Measurements from ENCODE around the gene BCAP31. TPM values are rescaled to one million over a fixed set of nuclear protein-coding genes. Genes with fewer than 3 reads are reported as not detected.

BCAP31 gene
- total and polyA plus RNA-seq, 2 of the 13 experiments (the other 11 are each of a cell fraction or from before 2014, with no cell fraction given), result 139 to 178 TPM

- TF ChIP-seq SUZ12 (IDR thresholded peaks at IDR 0.05; ENCODE audit: low read depth, low read length) (no peak), ZSCAN25 (CRISPR knock-in tag; IDR thresholded peaks at IDR 0.05) (no peak), ETV6 (CRISPR knock-in tag; conservative IDR thresholded peaks at IDR 0.05) (no peak), NRL (CRISPR knock-in tag; IDR thresholded peaks at IDR 0.05; ENCODE audit: borderline replicate concordance) (no peak), PLSCR1 (CRISPR knock-in tag; IDR thresholded peaks at IDR 0.05; ENCODE audit: borderline replicate concordance) (no peak), NKX3-1 (CRISPR knock-in tag; IDR thresholded peaks at IDR 0.05) (no peak), PRMT3 (CRISPR knock-in tag; IDR thresholded peaks at IDR 0.05; ENCODE audit: borderline replicate concordance, low read depth) (no peak), ZNF746 (CRISPR knock-in tag; IDR thresholded peaks at IDR 0.05) (no peak), ETV5 (CRISPR knock-in tag; IDR thresholded peaks at IDR 0.05; ENCODE audit: borderline replicate concordance) (peak; percentile 25; the same call in 1 of the 2 replicates), SAP130 (CRISPR knock-in tag; IDR thresholded peaks at IDR 0.05; ENCODE audit: low read depth) (peak; percentile 24; the same call in 1 of the 2 replicates), RFX1 (IDR thresholded peaks at IDR 0.05) (no peak), HOMEZ (CRISPR knock-in tag; IDR thresholded peaks at IDR 0.05; ENCODE audit: low read depth) (no peak), TCF12 (IDR thresholded peaks at IDR 0.05) (no peak), TCF12 (CRISPR knock-in tag; IDR thresholded peaks at IDR 0.05) (no peak), ZNF446 (CRISPR knock-in tag; IDR thresholded peaks at IDR 0.05) (no peak), RARG (CRISPR knock-in tag; IDR thresholded peaks at IDR 0.05; ENCODE audit: low read depth) (no peak), ZNF33A (CRISPR knock-in tag; IDR thresholded peaks at IDR 0.05; ENCODE audit: borderline replicate concordance) (no peak), GABPB1 (CRISPR knock-in tag; IDR thresholded peaks at IDR 0.05) (peak; percentile 37; the same call in 1 of the 2 replicates), ZBTB20 (CRISPR knock-in tag; IDR thresholded peaks at IDR 0.05; ENCODE audit: borderline replicate concordance, low read depth) (no peak), KLF12 (CRISPR knock-in tag; IDR thresholded peaks at IDR 0.05; ENCODE audit: borderline replicate concordance) (no peak), SMAD9 (CRISPR knock-in tag; IDR thresholded peaks at IDR 0.05) (no peak), RARA (CRISPR knock-in tag; IDR thresholded peaks at IDR 0.05) (0 out of 2 replicates have a peak, but pooled peaks have one; percentile 18), KLF13 (CRISPR knock-in tag; IDR thresholded peaks at IDR 0.05) (no peak), ATF7-NPFF (CRISPR knock-in tag; IDR thresholded peaks at IDR 0.05; ENCODE audit: low read depth) (no peak), ZNF710 (CRISPR knock-in tag; IDR thresholded peaks at IDR 0.05; ENCODE audit: borderline replicate concordance) (no peak), ZBTB34 (CRISPR knock-in tag; IDR thresholded peaks at IDR 0.05) (no peak), YY1 (IDR thresholded peaks at IDR 0.05; ENCODE audit: insufficient read depth, insufficient replicate concordance, low read depth, low read length) (no peak)
Measured at GRCh38 chrX:153750127-153750774, 26.1 kb upstream of the BCAP31 start (continued).

Measured in HepG2 (cell line).